Psoas muscle (tissue), 8 donors: Measurements from ENCODE around the gene SLC4A9. TPM values are rescaled to one million over a fixed set of nuclear protein-coding genes. Genes with fewer than 3 reads are reported as not detected.
A peak's percentile ranks its signal among the peaks of the same experiment; 100 is the strongest.

Source experiments
- ATAC-seq, 4 donors: fragments of 200-7000 bp; cut with Tn5 transposase; one replicate each; pipeline ENCODE4 v1.9.1; 2020; ENCODE audit warnings: moderate library complexity in 3 of 4, mild to moderate bottlenecking in 2 of 4
- DNase-seq, 2 donors: peaks; one replicate each; pipeline ENCODE4 v3.0.0-alpha.2; 2020
- H3K27ac ChIP-seq: fragments of 200-600 bp; one replicate; pipeline ENCODE4 v1.8.0; 2022
- H3K27me3 ChIP-seq, 3 donors: fragments of 200-600 bp in 1 of 3; one replicate each; pipeline versions ENCODE4 v1.6.1 to v1.8.0; 2013 to 2022; ENCODE audit warnings: low read length in 2 of 3, mild to moderate bottlenecking in 2 of 3, moderate library complexity in 1 of 3; ENCODE audit not compliant: insufficient read depth in 3 of 3
- H3K36me3 ChIP-seq, 2 donors: fragments of 200-600 bp in 1 of 2; one replicate each; pipeline versions ENCODE4 v1.6.1 to v1.8.0; 2013 to 2022; ENCODE audit warnings: low read depth in 1 of 2, mild to moderate bottlenecking in 1 of 2, moderate library complexity in 1 of 2; ENCODE audit not compliant: insufficient read depth in 1 of 2
- H3K4me1 ChIP-seq: fragments of 200-600 bp; one replicate; pipeline ENCODE4 v1.8.0; 2022
- H3K4me3 ChIP-seq: fragments of 200-600 bp; one replicate; pipeline ENCODE4 v1.8.0; 2022; ENCODE audit warnings: mild to moderate bottlenecking
- H3K9me3 ChIP-seq: fragments of 200-600 bp; one replicate; pipeline ENCODE4 v1.8.0; 2022
- WGBS, 3 donors: extraction: QIAGEN DNeasy Blood & Tissue Kit; methylation state at CpG; one replicate each; pipeline versions ENCODE4 v1.1.6 to v1.1.7; 2013; 5-methylcytosine and 5-hydroxymethylcytosine counted together
- intact Hi-C, 2 donors: fragments of 100-400 bp; cut with DNase I; formaldehyde crosslinking; loops; one replicate each; pipeline versions ENCODE4 v1.11.0 to v1.14.2; 2022
- polyA plus RNA-seq, 3 donors: library from polyadenylated mRNA; stranded (reverse); fragments of 200-250 nt; gene quantifications; one replicate each; pipeline ENCODE4 v1.2.3, GENCODE V29; 2013
- total RNA-seq, 4 donors: library from RNA; stranded (reverse); fragmentation: NEBNext Ultra II Directional in 2 of 4; extraction: Animal tissue kit (Norgen Biotek cat#: 25700) in 2 of 4; gene quantifications; one replicate each; pipeline versions ENCODE4 v1.2.1 to v1.2.4, GENCODE V29; 2021 to 2023
- TF ChIP-seq, protein P1 (sequence below): fragments of 200-600 bp; IDR thresholded peaks from one replicate; pipeline ENCODE4 v1.8.0; 2022; ENCODE audit warnings: antibody characterized with exemption
- donor health status: healthy with polysubstance abuse.
- donor health status: DM: no; HTN: no; CAD: no; lungs with moderate emphysema.
- donor health status: Bipolar disorder and iron deficiency.
- donor health status: healthy.
- donor health status: DM: yes; HTN: yes; CAD: no.
- donor health status: DM: no; HTN: no; CAD: no.
- donor health status: DM: no; HTN: no; CAD: no.
- donor health status: DM: yes; HTN: yes; CAD: no.

Gene SLC4A9
- total and polyA plus RNA-seq, 7 donors: 0.09 TPM; not detected in 6

DNA sequence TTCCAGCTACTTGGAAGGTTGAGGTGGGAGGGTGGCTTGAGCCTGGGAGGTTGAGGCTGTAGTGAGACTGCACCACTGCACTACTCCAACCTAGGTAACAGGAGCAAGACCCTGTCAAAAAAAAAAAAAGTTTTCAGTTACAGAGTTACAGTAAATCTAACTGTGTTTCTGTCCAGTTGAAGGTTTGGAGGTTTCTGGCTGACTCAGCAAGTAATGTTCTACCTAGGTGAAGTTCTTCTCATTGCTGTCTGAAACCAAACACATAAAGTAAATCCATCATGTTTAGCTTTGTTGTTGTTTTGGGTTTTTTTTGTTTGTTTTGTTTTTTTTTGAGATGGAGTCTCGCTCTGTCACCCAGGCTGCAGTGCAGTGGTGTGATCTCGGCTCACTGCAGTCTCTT lies 33.7 kb downstream of the SLC4A9 start:
- TF ChIP-seq, protein P1, sequence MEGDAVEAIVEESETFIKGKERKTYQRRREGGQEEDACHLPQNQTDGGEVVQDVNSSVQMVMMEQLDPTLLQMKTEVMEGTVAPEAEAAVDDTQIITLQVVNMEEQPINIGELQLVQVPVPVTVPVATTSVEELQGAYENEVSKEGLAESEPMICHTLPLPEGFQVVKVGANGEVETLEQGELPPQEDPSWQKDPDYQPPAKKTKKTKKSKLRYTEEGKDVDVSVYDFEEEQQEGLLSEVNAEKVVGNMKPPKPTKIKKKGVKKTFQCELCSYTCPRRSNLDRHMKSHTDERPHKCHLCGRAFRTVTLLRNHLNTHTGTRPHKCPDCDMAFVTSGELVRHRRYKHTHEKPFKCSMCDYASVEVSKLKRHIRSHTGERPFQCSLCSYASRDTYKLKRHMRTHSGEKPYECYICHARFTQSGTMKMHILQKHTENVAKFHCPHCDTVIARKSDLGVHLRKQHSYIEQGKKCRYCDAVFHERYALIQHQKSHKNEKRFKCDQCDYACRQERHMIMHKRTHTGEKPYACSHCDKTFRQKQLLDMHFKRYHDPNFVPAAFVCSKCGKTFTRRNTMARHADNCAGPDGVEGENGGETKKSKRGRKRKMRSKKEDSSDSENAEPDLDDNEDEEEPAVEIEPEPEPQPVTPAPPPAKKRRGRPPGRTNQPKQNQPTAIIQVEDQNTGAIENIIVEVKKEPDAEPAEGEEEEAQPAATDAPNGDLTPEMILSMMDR: no peak
- no peaks in the 10 kb centered on the region for H3K4me1 ChIP-seq
- 97 to 100% (median 97%) methylated on average over 2 of the region's 2 CpGs for WGBS, 3 donors
- intact Hi-C loops: loop anchor here in 1 of 2 donors (5.0 kb wide), 1 partner anchor 1229 kb away; no protein-coding TSS in a partner anchor
- ATAC-seq (no peak), DNase-seq (no peak)
- H3K4me3 ChIP-seq: no peak overlapping the region
- H3K27ac ChIP-seq: no peak overlapping the region
- no peaks in the 10 kb centered on the region for H3K9me3 ChIP-seq
- no peaks in the 10 kb centered on the region for H3K36me3 ChIP-seq
- H3K27me3 ChIP-seq: no peaks in the 10 kb centered on the region

- Histone ChIP-seq H3K27me3 (no peaks in the 10 kb centered on the region), H3K4me3 (no peak overlapping the region), H3K4me1 (peaks cover 11% of the 10 kb centered on the region), H3K27ac (no peak overlapping the region), H3K36me3 (no peaks in the 10 kb centered on the region), H3K9me3 (no peaks in the 10 kb centered on the region)
- DNase-seq: no peak
- ATAC-seq: no peak
- intact Hi-C loops: no loop called here
- TF ChIP-seq, protein P1: no peak
Observed at GRCh38 chr5:140398379-140398811, 38.4 kb downstream of the SLC4A9 start.

DNA sequence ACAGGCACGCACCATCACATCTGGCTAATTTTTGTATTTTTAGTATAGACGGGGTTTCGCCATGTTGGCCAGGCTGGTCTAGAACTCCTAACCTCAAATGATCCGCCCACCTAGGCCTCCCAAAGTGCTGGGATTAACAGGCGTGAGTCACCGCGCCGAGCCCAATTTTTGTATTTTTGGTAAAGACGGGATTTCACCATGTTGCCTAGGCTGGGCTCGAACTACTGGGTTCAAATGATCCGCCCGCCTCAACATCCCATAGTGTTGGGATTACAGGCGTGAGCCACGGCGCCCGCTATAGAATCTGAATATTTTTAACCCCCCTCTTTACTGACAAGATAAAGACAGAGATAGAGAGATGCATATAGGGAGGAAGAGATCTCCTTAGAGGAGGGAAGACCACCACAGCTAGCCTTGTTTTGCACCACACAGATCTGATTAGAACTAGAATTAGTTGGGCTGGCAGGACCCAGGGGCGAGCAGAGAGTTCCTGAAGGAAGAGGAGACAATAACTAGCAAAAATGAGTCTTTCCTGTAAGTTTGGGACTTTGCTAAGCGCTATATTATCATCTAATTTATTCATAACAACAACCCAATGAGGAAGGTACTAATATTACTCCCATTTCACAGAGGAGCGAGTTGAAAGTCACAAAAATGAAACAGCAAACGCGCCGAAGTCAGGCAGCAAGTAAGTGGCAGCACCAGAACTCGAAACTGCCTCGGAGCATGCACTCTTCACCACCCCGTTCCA lies 40.2 kb downstream of the SLC4A9 start:
- H3K36me3 ChIP-seq: no peaks in the 10 kb centered on the region
- WGBS, 3 donors: 46 to 48% (median 47%) methylated on average over 25 of the region's 25 CpGs
- H3K4me1 ChIP-seq: peaks cover 27% of the 10 kb centered on the region
- no peak for ATAC-seq
- TF ChIP-seq, protein P1: no peak
- intact Hi-C loops: loop anchor here (2.0 to 10.0 kb wide), 4 partner anchors 147 to 292 kb away; partner anchors contain the start of genes CD14 (in 1 of the 2), EIF4EBP3 (in 1 of the 2), HARS1 (in 1 of the 2) and HARS2 (in 1 of the 2)
- no peak for DNase-seq
- H3K27me3 ChIP-seq: no peaks in the 10 kb centered on the region
- H3K27ac ChIP-seq: peak overlapping the region; percentile 98
- H3K9me3 ChIP-seq: no peaks in the 10 kb centered on the region
- H3K4me3 ChIP-seq: peak overlapping the region; percentile 98

- peaks cover 31% of the 10 kb centered on the region for H3K4me1 ChIP-seq
- peak overlapping the region; percentile 98 for H3K4me3 ChIP-seq
- peaks cover 0 to 4% of the 10 kb centered on the region in 2 donors for H3K36me3 ChIP-seq
- WGBS, 3 donors: 0% methylated on average over 36 to 54 of the region's 54 CpGs
- H3K27me3 ChIP-seq: no peaks in the 10 kb centered on the region
- TF ChIP-seq, protein P1: no peak
- ATAC-seq: peak; percentile 81 to 86 (median 84)
- DNase-seq: peak; percentile 88 to 92
- H3K27ac ChIP-seq: peak overlapping the region; percentile 98
- intact Hi-C loops: loop anchor here (2.0 to 10.0 kb wide), 4 partner anchors 146 to 291 kb away; partner anchors contain the start of genes CD14 (in 1 of the 2), EIF4EBP3 (in 1 of the 2), HARS1 (in 1 of the 2) and HARS2 (in 1 of the 2)
- no peaks in the 10 kb centered on the region for H3K9me3 ChIP-seq
Observed at GRCh38 chr5:140400730-140401361, 40.9 kb downstream of the SLC4A9 start.
